H1 (cell line): Measurements from ENCODE around the gene TMEM106C. TPM values are rescaled to one million over a fixed set of nuclear protein-coding genes. Genes with fewer than 3 reads are reported as not detected.

Experiments used
- BCL11A ChIP-seq, 2 experiments: IDR thresholded peaks; one replicate each; pipeline ENCODE4 v1.6.1; 2011; ENCODE audit warnings: low read depth in 2 of 2, low read length in 2 of 2, mild to moderate bottlenecking in 2 of 2
- FOSL1 ChIP-seq: IDR thresholded peaks from 2 replicates; pipeline ENCODE4 v1.6.1; 2011; ENCODE audit warnings: mild to moderate bottlenecking, low read depth, low read length, moderate library complexity; ENCODE audit not compliant: insufficient read depth
- POLR2AphosphoS5 ChIP-seq: IDR thresholded peaks from 2 replicates; pipeline ENCODE4 v1.6.1; 2011; ENCODE audit warnings: low read depth, low read length
- SP1 ChIP-seq: IDR thresholded peaks from 2 replicates; pipeline ENCODE4 v1.6.1; 2011; ENCODE audit warnings: low read depth, low read length
- SRF ChIP-seq: IDR thresholded peaks from 2 replicates; pipeline ENCODE4 v1.6.1; 2011; ENCODE audit warnings: mild to moderate bottlenecking, low read depth, low read length, moderate library complexity
- ZNF274 ChIP-seq: IDR thresholded peaks from 2 replicates; pipeline ENCODE4 v1.7.0; 2012; ENCODE audit warnings: low read length, borderline replicate concordance; ENCODE audit errors: extremely low read depth
- polyA plus RNA-seq, 7 experiments: library from polyadenylated mRNA; depleted of rRNA in 3 of 7; stranded (reverse) in 5 of 7; unstranded in 2 of 7; fragments of >200 nt in 5 of 7; fragments of 200-250 nt in 2 of 7; gene quantifications; 1 replicate in 5 of 7; 2 replicates in 1 of 7; 4 replicates in 1 of 7; pipeline versions ENCODE4 v1.2.1 to v1.2.3, GENCODE V29; 2011 to 2013; ENCODE audit warnings: missing spikeins in 2 of 7, mixed read lengths in 2 of 7
- total RNA-seq: library from RNA; stranded (reverse); fragmentation: NEBNext Ultra II Directional; extraction: Animal tissue kit (Norgen Biotek cat#: 25700); gene quantifications from 2 replicates; pipeline ENCODE4 v1.2.1, GENCODE V29; 2021

The TMEM106C gene
- total and polyA plus RNA-seq, 2 of the 8 experiments (the other 6 are each of a cell fraction or from before 2014, with no cell fraction given) = 36.6 to 45.3 TPM

- TF ChIP-seq BCL11A (IDR thresholded peaks at IDR 0.05; ENCODE audit: low read depth in 2 of 2, low read length in 2 of 2) = no peak
- no peak for TF ChIP-seq FOSL1
- no peak for TF ChIP-seq SP1
- no peak for TF ChIP-seq ZNF274
- TF ChIP-seq SRF = no peak
- TF ChIP-seq POLR2AphosphoS5 = no peak
- TF ChIP-seq, all 59 proteins: peak for 0
Observed at GRCh38 chr12:47982311-47982710, 18.9 kb downstream of the TMEM106C start (continued).
